22Rv1 (cell line): ENCODE measurements around the gene NRN1L.

Experiments
- ZFX ChIP-seq: fragments of 450-650 bp; IDR thresholded peaks from 2 replicates; pipeline ENCODE4 v1.6.1; 2017; ENCODE audit warnings: antibody characterized with exemption, borderline replicate concordance
- TF ChIP-seq, protein P1 (sequence below): fragments of 450-650 bp; IDR thresholded peaks from 2 replicates; pipeline ENCODE4 v1.5.1; 2017; ENCODE audit warnings: mild to moderate bottlenecking

DNA sequence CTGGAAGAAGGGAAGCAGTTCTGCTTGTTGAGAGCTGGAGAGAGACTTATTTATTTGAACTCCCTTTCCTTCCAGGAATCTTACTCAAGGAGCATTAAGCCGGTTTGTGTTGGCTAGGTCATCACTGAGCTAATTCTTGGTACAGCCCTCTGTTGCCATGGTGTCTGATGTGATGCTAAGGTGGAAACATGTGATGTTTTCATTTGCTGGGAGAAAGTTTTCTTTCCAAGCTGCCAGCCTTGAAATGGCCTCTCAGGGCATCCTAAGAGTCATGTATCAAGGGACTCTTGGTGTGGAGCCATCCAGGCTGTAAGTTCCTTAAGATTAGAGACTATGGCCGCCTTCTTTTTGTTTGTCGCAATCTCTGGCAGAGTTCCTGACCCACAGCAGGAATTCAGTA is 12.5 kb downstream of the NRN1L start:
- TF ChIP-seq, protein P1, sequence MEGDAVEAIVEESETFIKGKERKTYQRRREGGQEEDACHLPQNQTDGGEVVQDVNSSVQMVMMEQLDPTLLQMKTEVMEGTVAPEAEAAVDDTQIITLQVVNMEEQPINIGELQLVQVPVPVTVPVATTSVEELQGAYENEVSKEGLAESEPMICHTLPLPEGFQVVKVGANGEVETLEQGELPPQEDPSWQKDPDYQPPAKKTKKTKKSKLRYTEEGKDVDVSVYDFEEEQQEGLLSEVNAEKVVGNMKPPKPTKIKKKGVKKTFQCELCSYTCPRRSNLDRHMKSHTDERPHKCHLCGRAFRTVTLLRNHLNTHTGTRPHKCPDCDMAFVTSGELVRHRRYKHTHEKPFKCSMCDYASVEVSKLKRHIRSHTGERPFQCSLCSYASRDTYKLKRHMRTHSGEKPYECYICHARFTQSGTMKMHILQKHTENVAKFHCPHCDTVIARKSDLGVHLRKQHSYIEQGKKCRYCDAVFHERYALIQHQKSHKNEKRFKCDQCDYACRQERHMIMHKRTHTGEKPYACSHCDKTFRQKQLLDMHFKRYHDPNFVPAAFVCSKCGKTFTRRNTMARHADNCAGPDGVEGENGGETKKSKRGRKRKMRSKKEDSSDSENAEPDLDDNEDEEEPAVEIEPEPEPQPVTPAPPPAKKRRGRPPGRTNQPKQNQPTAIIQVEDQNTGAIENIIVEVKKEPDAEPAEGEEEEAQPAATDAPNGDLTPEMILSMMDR = no peak
- no peak for TF ChIP-seq ZFX
